ENCODE data around the gene AFF3.

The AFF3 gene

DNA sequence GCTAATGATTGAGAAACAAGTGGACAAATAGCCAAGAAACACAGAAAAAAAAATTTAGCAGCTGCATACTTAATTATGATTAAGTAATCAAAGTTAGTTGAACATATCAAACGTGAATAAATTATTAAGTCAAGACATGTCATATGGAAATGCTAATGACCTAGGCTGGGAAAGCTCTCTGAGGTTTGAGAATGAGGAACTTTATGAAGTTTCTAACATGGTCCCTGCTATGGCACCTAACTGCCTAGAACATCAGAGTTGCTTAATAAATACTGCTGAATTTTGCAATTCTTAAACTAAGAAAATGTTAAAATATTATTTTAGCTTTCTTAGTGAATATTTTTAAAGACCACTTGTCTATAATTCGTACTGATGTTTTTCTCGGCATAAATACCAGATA lies 99.8 kb downstream of the AFF3 start:
- no peak for DNase-seq (ENCODE audit: low read depth)

DNA sequence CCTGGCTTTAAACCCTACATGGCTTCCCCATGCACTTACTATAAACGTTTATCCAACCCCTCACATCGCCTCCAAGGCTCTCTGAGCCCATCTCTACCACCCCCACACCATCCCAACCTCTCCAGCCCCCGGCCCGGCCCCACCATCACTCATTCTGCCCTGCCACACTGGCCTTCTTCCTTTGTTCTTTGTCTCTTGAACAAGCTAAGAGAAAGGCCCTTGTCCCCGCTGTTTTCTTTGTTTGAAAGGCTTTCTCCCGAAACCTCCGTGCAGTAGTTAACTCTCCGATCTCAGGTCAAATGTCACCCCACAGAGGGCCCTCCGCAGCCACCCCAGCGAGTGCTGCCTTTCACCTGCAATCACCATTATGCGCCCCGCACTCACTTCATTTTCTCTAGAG lies 100.4 kb downstream of the AFF3 start:
- no peak for DNase-seq (ENCODE audit: low read depth)

DNA sequence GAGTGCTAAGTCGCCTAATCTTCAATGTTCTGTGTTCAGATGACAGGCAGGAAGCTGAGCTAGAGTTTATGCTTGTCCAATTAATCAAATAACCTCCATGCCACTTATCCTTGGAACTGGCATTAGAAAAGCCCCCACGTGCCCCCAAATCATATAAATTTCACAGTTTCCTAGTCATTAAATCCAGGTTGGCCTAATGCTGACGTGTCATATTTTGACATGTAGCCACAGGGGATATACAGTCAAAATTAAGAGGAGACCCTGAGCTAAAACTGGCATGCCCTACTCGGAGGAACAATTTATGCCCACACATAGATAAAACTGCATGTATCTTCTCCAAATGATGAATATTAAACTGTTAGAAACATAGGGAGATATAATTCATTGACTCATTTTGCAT lies 101.0 kb downstream of the AFF3 start:
- DNase-seq (ENCODE audit: low read depth) = no peak

DNA sequence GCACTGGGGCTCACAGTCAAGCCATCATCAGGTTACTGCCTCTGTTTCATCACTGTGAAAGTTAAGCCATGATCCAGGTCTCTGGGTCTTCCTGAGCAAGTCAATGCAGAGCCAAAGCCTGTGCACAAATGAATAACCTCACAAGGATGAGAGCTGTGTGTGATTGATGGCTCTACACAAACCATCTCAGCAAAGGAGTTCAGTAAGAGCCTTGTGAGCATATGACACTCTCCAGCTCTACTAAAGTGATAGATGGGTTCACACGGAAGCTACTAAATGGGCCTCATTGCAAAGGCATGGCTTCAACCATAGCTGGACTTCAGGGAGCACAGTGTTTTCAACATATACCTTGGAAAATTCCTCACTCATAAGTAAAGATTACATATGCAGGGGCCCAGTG lies 101.5 kb downstream of the AFF3 start:
- no peak for DNase-seq (ENCODE audit: low read depth)

DNA sequence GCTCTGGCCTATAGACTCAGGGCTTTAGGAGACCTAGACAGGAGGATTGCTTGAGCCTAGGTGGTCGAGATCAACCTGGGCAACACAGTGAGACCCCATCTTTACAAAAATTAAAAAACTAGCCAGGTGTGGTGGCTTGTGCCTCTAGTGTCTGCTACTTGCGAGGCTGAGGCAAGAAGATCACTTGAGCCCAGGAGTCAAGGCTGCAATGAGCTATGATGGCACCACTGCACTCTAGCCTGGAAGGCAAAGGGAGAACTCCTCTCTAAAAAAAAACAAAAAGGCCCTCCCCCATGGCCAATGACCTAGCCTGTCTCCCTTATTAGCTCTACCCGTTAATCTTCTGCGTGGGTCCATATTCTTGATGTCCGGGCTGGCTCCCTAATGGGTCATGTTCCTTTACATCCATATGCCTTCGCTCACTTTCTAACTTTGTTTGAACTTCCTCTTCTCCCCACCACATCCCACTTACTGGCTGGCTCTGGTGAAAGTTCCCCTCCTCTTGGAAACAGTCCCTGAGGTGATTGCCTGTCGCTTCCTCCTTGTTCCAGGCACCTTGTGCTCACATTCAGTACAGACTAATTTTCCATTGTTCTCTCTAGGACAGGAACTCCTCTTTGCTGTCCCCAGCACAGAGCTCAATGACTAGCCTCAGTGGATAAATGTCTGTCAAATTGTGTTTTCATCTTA lies 103.0 kb downstream of the AFF3 start:
- no peak for DNase-seq (ENCODE audit: low read depth)

DNA sequence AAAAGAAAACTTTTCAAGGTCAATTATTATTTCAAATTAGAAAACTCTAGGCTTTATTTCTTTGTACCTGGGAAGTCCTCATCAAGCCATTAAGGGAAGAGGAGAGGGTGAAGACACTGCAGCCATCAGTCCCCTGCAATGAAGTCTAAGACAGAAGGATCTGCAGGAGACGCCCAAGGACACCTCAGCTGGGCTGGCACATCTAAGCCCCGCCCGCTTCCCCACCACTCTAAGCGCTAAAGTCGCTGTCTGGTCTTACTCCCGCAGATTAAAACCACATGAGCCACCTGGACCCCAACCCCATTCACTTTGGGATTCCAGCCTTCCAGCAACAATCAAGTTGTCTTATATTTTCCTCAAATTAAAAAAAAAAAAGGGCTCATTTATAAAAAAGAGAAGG lies 104.4 kb downstream of the AFF3 start:
- no peak for DNase-seq (ENCODE audit: low read depth)

DNA sequence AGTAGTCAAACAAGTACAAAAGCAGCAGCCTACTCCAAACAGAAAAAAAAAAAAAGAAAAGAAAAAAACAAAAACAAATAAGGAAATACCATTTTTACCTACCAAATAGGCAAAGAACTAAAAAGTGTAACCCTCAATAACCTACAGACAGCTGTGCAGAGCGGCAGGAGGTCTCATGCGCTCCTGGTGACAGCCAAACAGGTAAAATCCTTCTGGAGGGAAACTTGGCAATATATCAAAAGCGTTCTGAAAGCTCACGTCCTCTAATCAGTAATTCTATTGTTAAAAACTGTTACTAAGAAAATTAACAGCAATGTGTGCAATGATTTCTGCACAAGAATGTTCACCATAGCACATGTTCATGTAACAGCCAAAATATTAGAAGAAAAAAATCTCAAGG lies 105.6 kb downstream of the AFF3 start:
- no peak for DNase-seq (ENCODE audit: low read depth)

DNA sequence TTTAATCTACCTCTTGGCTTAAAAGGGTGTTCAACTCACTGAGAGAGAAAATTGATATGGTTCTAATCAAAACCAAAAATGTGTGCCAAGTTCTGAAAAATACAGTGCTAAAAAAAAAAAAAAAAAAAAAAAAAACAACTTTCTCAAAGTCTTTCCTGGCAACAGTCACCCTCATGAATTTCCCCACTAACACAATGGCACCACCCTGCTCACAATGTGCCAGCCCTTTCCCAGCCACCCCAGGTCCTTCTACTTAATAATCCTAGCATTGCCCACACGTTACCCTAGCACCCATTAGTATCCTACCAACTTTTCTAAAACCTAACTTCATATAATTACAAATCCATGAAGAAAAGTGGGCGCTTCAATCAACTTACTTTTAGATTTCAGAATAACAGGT lies 106.4 kb downstream of the AFF3 start:
- DNase-seq (ENCODE audit: low read depth) = no peak

DNA sequence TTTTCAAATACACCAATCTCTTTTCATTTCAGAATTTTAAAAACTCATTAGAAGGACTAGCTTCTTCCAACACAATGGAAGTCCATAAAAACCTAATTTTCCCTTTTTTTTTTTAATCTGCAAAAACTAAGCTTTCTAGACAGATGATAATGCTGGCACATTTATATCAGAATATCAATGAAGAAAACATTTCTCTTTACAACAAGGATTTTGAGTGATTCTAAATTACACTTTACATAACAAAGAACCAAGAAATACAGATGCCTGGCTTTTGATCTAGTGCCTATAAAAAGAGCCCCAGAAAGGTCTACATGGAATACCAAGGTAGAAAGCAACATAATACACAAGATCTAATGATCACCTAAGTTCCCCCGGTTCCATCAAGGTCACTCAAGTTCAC lies 108.0 kb downstream of the AFF3 start:
- no peak for DNase-seq (ENCODE audit: low read depth)

DNA sequence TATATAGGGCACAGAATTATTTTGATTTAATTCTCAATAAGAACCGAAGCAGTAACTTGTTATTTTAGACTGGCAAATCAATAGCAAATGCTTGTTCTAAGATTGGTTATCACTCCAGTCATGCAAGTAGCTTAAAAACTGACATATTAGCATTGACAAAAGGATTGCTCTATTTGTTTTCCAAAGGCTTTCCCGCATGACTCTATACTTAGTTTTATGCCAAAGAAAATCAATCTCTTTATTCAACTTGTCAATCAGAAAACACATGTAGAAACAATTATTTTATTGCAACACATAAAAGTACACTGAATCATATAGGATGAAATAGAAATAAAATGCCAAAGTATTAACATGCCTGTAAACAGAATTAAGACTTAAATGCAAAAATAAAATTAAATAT lies 108.4 kb downstream of the AFF3 start:
- no peak for DNase-seq (ENCODE audit: low read depth)

DNA sequence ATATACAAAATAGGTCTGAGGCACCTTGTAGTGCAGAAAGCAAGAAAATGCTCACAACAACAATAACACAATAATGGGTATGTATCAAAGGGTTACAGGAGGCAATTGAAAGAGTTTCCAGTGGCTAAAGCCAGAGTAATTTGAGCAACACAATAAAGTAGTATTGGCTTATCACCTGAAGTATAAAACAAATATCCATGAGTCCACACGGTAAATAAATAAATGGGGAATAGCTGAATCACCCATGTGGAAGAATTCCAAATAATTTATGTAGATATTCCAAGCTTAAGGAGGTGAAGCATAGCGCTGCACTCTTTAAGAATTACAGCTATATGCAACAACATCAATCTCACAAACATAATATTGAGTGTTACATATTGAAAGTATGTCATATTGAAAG lies 110.8 kb downstream of the AFF3 start:
- DNase-seq (ENCODE audit: low read depth) = no peak

DNA sequence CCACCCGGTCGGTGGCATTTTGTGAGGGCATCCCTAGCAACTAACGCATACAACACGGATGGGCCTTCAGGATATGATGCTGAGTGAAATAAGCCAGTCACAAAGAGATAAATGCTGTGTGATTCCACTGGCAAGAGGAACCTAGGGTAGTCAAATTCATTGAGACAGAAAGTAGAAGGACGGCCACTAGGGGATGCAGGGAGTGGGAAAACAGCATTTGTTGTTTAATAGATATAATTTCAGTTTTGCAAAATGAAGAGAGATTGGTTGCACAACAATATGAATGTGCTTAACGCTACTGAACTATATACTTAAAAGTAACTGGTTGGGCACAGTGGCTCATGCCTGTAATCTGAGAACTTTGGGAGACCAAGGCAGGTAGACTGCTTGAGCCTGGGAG lies 112.9 kb downstream of the AFF3 start:
- DNase-seq (ENCODE audit: low read depth) = no peak

DNA sequence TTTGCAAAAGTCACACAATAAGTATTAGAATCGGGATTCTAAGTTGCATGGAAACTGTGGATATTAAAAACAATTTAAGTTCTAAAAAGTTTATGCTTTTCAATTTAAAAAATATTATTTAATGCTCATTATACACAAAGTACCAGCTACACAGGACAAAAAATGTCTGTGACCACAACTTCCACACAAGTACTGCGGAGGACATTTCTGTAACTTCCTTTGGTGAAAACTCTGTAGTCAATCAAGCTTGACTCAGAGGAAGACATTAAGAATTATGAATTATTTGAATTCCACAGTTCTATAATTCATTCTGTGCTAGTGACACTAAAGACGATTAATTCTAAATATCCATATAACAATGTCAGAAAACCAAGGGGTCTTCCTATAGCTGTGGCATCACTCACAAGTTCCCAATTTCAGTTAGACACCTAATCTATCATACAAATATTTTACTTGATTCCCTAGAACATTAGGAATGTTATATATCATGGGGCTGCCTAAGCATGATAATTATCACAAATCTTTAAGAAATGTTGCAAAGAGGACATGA lies 120.5 kb downstream of the AFF3 start:
- DNase-seq (ENCODE audit: low read depth) = no peak

DNA sequence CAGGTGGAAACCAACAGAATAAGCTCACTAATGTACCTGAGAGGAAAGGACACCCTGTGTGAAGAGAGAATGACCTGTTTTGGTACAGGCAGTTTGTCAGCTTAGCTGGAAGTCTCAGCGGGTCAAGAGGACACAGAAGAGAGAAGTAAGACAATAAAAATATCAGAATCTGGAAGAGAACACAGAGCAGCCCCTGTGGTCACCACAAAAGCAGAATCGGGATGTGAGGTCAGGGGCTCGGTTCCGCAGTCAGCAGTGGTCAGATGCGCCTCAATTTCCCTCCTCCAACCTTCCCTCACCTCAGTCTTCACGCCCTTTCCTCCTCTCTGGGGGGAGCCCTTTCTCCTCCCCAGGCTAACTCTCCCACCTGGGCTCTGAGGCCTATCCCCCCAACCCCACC lies 122.9 kb downstream of the AFF3 start:
- no peak for DNase-seq (ENCODE audit: low read depth)

DNA sequence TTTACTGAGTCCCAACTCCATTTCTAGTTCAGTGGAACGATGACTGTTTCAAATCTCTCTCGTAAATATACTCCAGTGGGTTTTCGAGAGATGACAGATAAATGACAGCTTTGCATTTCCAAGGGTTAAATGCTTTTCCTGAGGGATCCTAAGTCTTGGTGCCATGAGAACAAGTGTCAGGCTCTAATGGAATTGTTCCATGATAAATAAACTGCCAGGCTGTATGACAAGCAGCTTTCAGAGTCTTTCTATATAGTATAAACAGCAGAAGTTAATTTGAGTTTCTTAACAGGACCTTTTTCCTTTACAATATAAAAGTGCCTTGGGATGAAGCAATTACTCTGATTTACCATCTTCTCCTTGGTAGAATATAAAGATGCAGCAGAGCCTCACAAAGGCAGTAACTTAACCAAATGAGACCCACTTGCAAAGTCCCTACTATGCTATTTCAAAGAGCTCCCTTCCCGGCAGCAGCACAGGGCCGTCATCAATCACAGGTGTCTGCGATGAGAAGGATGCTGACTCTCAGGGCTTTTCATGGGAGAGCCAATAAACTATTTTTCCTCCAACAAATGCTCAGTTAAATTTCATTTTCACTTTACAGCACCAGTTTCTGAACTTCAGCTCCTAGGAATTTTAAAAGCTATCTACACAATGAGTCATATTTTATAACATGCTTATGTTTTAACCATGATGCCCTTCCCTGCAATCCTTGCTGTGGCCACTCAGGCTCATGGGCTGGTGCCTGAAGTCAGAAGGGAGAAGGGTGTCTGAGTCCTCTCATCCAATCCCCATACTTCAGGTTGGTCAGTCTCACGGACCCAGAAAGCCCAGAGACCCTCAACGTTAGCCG lies 123.8 kb downstream of the AFF3 start:
- DNase-seq (ENCODE audit: low read depth) = peak; percentile 35

DNA sequence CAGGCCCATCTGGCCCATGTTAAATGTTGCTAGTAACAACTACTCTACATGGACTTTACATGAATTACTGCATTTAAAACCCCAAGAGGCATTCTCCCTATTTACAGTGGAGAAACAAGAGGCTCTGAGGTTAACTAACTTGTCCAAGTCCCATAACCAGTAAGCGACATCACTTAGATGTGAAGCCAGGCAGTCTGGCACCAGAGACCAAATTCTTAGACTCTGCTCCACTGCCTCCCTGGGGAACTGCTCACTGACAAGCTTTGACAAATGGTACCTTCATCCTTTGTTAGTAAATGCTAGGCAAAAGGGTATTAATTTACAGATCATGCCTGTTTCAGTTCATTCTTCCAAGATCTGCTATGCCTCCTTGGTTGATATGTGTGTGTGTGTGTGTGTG lies 124.8 kb downstream of the AFF3 start:
- DNase-seq (ENCODE audit: low read depth) = no peak

DNA sequence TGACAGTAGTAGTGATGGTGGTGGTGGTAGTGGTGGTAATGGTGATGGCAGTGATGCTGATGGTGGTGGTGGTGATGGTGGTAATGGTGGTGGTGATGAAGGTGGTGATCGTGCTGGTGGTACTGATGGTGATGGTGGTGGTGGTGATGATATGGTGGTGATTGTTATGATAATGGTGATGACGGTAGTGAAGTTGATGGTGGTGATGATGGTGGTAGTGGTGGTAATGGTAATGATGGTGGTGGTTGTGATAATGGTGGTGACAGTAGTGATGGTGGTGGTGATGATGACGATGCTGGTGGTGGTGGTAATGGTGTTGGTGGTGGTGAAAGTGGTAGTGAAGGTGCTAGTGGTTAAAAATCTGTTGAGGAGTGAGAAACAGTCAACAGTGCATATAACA lies 125.6 kb downstream of the AFF3 start:
- DNase-seq (ENCODE audit: low read depth) = no peak

DNA sequence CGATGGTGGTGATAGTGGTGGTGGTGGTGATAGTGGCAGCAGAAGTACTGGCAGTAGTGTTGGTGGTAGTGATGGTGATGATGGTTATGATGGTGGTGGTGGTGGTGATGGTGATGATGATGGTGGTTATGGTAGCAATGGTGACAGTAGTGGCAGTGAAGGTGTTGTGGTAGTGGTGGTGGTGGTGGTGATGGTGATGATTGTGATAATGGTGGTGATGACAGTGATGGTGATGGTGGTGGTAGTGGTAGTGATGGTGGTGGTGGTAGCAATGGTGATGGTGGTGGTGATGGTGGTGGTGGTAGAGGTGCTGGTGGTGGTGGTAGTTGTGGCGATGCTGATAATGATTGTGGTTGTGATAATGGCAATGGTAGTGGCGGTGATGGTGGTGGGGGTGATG lies 126.5 kb downstream of the AFF3 start:
- no peak for DNase-seq (ENCODE audit: low read depth)

DNA sequence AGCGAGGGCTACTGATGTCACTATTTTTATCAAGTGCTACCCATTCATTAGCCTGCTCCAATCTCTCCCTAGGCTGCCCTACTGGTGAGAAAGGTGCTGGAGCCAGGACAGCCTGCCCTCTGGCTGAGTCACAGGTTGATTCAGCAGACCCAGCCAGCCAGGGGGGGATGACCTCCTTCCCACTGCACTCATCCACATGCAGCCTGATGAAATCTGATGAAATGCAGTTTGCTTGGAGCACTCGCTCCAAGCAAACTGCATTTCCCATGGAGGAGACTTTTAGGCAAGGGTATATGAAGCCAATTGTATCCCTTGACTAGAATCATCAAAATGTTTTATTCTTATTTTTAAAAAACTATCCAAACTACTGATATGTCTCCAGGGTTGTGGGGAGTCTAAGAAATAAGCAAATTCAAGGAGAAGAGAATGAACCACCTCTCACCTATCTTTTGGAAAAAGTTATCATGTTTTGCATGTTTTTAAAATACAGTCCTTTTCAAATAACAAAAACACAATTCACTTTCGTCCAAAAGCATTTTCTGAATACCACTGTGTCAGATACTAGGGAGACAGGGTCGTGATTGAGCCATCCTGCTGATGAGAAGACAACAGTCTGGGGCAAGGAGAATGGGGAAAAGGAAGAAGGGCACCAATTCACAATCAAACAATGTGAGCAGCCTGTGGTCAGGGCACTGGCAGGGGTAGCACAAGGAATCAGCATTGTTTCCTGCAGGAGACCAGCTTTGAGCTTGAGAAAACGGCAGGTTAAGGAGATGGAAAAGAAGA lies 128.3 kb downstream of the AFF3 start:
- peak; percentile 79 for DNase-seq (ENCODE audit: low read depth)

DNA sequence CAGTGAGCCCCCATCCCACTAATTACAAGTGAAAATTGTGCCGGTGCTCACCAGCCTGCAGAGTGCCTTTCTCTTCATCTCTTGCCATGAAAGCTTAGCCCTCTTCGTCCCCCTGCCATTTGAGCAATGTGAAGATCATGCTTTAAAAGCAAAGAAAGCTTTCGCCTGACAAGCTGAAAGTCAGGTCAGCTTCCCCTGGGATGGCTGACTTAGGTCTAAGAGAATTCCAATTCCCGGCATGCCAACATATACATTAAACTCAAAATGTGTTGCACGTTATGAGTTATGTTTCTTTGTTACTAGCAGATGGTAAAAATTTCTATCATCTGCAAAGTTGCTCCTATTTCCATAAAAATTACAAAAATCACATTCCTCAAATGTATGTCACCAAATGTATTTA lies 129.8 kb downstream of the AFF3 start:
- no peak for DNase-seq (ENCODE audit: low read depth)

DNA sequence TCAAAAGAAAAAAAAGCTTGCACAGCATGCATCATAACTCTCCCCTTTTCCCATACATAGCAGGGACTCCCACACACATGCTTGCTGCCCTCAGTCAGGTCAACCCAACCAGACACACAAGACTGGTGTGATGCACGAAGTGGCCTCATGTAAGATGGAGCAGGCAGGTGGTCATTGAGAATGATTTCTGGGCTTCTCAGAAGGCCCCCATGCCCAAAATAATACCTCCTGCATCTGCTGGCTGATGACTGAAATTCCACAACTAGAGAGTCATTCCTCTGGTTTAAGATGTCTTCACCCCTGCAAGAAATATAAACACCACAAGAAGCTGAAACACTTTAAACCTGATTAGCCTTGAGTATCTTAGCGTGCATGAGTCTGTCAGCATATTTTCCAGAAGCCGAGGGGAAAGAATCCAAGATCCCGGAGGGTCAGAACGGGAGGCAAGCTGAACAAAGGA lies 131.1 kb downstream of the AFF3 start:
- peak; percentile 86 for DNase-seq (ENCODE audit: low read depth)

DNA sequence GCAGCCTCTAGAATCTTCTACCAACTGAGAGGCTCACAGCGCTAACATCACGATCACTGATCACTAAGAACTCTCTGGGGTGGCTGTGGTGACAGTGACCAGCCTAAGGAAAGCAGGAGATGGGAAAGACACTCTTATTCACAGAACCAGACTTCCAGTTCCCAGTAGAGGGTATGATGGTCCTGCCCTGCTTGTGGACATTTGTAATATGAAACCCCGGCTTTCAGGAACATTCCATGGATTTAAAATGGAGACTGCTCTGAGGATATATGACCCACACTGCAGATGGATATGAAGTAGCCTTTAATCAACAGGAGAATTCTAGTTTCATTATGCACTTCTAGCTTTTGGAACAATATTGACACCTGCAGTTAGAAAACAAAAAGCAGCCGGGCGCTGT lies 131.8 kb downstream of the AFF3 start:
- no peak for DNase-seq (ENCODE audit: low read depth)

DNA sequence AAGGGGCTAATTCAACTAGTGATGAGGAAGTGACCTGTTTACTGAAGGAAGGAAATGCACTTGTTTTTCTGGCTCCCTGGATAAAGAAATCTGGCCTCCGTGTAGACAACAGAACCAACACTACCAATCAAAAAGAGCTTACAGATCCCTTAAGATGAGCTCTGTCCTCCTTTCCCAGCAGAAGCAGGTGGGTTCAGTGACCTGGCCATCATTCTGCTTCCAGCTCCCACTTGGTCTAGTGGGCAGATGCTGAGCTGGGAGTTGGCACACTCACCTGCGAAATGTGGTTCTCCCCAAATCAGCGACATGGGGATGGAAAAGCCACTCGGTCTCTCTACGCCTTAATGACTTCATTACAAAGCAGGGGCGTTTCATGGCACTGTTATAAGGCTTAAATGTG lies 132.6 kb downstream of the AFF3 start:
- no peak for DNase-seq (ENCODE audit: low read depth)
